GM12872 (cell line): Measurements from ENCODE around the gene ST3GAL3.
A peak's percentile ranks its signal among the peaks of the same experiment; 100 is the strongest.

Experiments
- TF ChIP-seq, protein P1 (sequence below): IDR thresholded peaks from 3 replicates; pipeline ENCODE4 v1.5.1; 2011; ENCODE audit warnings: low read depth, mild to moderate bottlenecking, low read length, moderate library complexity; ENCODE audit not compliant: insufficient read depth

Gene ST3GAL3

DNA sequence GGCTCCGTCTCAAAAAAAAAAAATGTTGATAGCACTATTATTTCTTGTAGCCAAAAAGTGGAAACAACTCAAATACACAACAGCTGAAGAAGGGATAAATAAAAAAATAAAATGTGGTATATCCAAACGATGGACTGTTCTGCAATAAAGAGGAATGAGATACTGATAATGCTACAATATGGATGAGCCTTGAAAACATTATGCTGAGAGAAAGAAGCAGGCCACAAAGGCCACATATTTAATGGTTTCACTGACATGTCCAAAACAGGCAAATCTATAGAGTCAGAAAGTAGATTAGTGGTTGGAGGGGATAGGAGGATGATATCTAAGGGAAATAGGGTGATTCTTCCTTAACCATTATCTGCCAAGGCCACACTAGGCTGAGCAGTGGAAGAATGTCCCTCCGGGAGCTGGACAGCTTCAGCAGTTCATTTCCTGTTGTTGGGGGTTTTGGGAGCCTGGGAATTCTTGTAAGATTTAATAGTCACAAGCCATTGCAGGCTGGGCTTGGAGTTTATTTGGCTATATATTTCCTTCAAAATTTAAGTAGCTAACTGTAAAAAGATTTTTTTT lies 53.5 kb downstream of the ST3GAL3 start:
- TF ChIP-seq, protein P1, sequence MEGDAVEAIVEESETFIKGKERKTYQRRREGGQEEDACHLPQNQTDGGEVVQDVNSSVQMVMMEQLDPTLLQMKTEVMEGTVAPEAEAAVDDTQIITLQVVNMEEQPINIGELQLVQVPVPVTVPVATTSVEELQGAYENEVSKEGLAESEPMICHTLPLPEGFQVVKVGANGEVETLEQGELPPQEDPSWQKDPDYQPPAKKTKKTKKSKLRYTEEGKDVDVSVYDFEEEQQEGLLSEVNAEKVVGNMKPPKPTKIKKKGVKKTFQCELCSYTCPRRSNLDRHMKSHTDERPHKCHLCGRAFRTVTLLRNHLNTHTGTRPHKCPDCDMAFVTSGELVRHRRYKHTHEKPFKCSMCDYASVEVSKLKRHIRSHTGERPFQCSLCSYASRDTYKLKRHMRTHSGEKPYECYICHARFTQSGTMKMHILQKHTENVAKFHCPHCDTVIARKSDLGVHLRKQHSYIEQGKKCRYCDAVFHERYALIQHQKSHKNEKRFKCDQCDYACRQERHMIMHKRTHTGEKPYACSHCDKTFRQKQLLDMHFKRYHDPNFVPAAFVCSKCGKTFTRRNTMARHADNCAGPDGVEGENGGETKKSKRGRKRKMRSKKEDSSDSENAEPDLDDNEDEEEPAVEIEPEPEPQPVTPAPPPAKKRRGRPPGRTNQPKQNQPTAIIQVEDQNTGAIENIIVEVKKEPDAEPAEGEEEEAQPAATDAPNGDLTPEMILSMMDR: no peak

DNA sequence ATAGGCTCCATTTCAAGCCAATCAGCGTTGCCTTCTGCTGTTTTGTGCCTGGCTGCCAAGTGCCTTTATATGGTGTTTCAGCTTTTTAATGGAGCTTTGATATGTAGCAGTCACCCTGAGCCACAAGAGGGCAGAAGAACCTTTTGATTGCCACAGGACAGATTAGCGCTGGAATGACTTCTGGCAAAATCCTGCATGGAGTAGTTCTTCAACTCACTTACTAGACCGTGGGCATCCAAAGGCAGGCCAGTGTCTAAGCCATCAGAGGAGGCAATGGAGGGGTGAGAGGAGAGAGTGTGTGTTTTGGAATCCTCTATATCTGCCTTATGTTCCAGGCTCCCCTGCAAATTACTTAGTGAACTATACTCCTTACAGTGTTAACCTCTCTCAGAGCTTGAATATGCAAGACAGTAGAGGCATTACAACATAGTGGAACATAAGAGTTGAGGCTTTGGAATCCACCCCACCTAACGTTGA lies 56.2 kb downstream of the ST3GAL3 start:
- TF ChIP-seq, protein P1: peak; percentile 86

DNA sequence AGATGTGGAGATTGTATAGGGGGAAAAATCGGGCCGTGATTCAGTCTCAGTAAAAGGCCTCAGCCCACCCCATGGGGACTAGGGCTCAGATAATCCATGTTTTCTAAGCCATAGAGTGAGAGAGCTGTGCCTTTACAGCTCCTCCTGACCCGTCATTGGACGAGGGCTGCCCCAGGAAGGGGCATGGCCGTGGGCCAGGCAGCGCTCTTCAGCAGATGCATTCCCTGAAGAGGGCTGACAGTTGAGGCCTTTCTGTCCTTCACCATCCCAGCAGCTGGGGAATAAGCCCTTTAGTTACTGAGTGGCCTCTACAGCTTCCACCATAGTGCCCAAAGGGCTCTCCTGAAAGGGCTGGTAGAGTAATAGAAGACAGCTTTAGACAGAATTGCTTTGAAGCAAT lies 57.2 kb downstream of the ST3GAL3 start:
- TF ChIP-seq, protein P1: no peak

- TF ChIP-seq, protein P1: no peak
Observed at GRCh38 chr1:43766086-43766784, 58.9 kb downstream of the ST3GAL3 start.

GRCh38 chr1:43766818-43767525 lies 59.6 kb downstream of the ST3GAL3 start:
- TF ChIP-seq, protein P1: no peak

- TF ChIP-seq, protein P1: no peak
Observed at GRCh38 chr1:43768168-43768567, 60.8 kb downstream of the ST3GAL3 start.

- TF ChIP-seq, protein P1: no peak
Observed at GRCh38 chr1:43769350-43769908, 62.1 kb downstream of the ST3GAL3 start.
